Endothelial cell of umbilical vein (primary cell): ENCODE data around the gene EIF2B4. TPM values are rescaled to one million over a fixed set of nuclear protein-coding genes. Genes with fewer than 3 reads are reported as not detected.
"Not testable (repeated sequence)": the region's sequence is repeated elsewhere in the genome, so short reads cannot be mapped to it uniquely, and the experiment has no call there.

Experiments
- BruUV-seq: library from RNA; stranded (reverse); fragments of 400-500 nt; replicated peaks from 2 replicates; lab custom pipeline; 2021; lab: Mats Ljungman, UMichigan
- CTCF ChIA-PET: fragments of 300-600, 350-600 bp; sonication (Branson Sonifier 250); formaldehyde crosslinking; loops from one replicate; lab custom pipeline; 2021; ENCODE audit warnings: antibody characterized with exemption, inconsistent platforms; lab: Charles Lee
- POLR2A ChIA-PET: fragments of 300-600, 350-600 bp; sonication (Branson Sonifier 250); formaldehyde crosslinking; loops from one replicate; lab custom pipeline; 2021; ENCODE audit warnings: antibody characterized with exemption, inconsistent platforms; lab: Charles Lee
- DNase-seq: peaks from one replicate; pipeline ENCODE4 v3.0.0-alpha.2; 2011; ENCODE audit warnings: low read depth, low spot score
- FAIRE-seq: peaks from 2 replicates; lab custom pipeline; 2011; peaks lifted over from hg19 to GRCh38; lab: Jason Lieb, UNC
- H2AFZ ChIP-seq: 2 replicates; pipeline ENCODE4 v1.6.0; 2012; ENCODE audit warnings: low read depth, low read length, control low read depth, inconsistent platforms
- H3K27ac ChIP-seq: 2 replicates; pipeline ENCODE4 v1.5.1; 2011; ENCODE audit warnings: low read depth, mild to moderate bottlenecking, control low read depth, low read length, moderate library complexity; ENCODE audit not compliant: insufficient read depth
- H3K27me3 ChIP-seq, 2 experiments: 2 replicates each; pipeline versions ENCODE4 v1.6.0 to v1.6.1; 2011; ENCODE audit warnings: low read length in 2 of 2, mixed read lengths in 1 of 2; ENCODE audit not compliant: control insufficient read depth in 2 of 2, insufficient read depth in 2 of 2
- H3K36me3 ChIP-seq, 2 experiments: 2 replicates in 1 of 2; 3 replicates in 1 of 2; pipeline ENCODE4 v1.5.1; 2011; ENCODE audit warnings: low read length in 2 of 2, mild to moderate bottlenecking in 1 of 2, moderate library complexity in 1 of 2; ENCODE audit not compliant: control insufficient read depth in 2 of 2, insufficient read depth in 2 of 2; ENCODE audit errors: extremely low read depth in 1 of 2
- H3K4me1 ChIP-seq: 3 replicates; pipeline ENCODE4 v1.5.1; 2011; ENCODE audit warnings: mild to moderate bottlenecking, low read length; ENCODE audit not compliant: control insufficient read depth, insufficient read depth; ENCODE audit errors: extremely low read depth
- H3K4me2 ChIP-seq: 2 replicates; pipeline ENCODE4 v1.6.1; 2011; ENCODE audit warnings: low read length, control low read depth, mixed read lengths; ENCODE audit not compliant: insufficient read depth
- H3K4me3 ChIP-seq, 3 experiments: fragments of 200-600 bp in 1 of 3; sonication (generic), shearing (Covaris generic) in 1 of 3; replicated peaks in 1 of 3; 2 replicates each; pipeline ENCODE4 v1.5.1; 2011 to 2016; ENCODE audit warnings: control low read depth in 3 of 3, low read length in 3 of 3, mild to moderate bottlenecking in 2 of 3, inconsistent platforms in 1 of 3, low read depth in 1 of 3, moderate library complexity in 1 of 3; ENCODE audit not compliant: insufficient read depth in 1 of 3
- H3K79me2 ChIP-seq: 2 replicates; pipeline ENCODE4 v1.6.0; 2012; ENCODE audit warnings: low read length, inconsistent platforms; ENCODE audit not compliant: control insufficient read depth, insufficient read depth
- H3K9ac ChIP-seq: replicated peaks from 2 replicates; pipeline ENCODE3; 2011; ENCODE audit warnings: low read length, control low read depth; ENCODE audit not compliant: insufficient read depth; ENCODE audit errors: extremely low read depth
- H3K9me1 ChIP-seq: replicated peaks from 3 replicates; pipeline ENCODE4 v1.6.0; 2011; ENCODE audit warnings: mild to moderate bottlenecking, low read length; ENCODE audit not compliant: control insufficient read depth, insufficient read depth; ENCODE audit errors: extremely low read depth
- H3K9me3 ChIP-seq: replicated peaks from 2 replicates; pipeline ENCODE4 v1.5.1; 2012; ENCODE audit warnings: low read length, inconsistent platforms; ENCODE audit not compliant: control insufficient read depth, insufficient read depth
- H4K20me1 ChIP-seq: replicated peaks from 2 replicates; pipeline ENCODE3; 2011; ENCODE audit warnings: mild to moderate bottlenecking, low read length; ENCODE audit not compliant: control insufficient read depth, insufficient read depth; ENCODE audit errors: extremely low read depth
- EZH2 ChIP-seq: IDR thresholded peaks from 2 replicates; pipeline ENCODE4 v1.6.1; 2012; ENCODE audit warnings: borderline replicate concordance, low read depth, mild to moderate bottlenecking, moderate library complexity, low read length, inconsistent platforms; ENCODE audit not compliant: severe bottlenecking
- GATA2 ChIP-seq: IDR thresholded peaks from 2 replicates; pipeline ENCODE4 v1.7.0; 2011; ENCODE audit warnings: low read depth, mild to moderate bottlenecking, moderate library complexity, mixed read lengths, low read length; ENCODE audit not compliant: insufficient read length, insufficient read depth
- JUN ChIP-seq: IDR thresholded peaks from 2 replicates; pipeline ENCODE4 v1.6.1; 2011; ENCODE audit warnings: borderline replicate concordance, low read depth; ENCODE audit not compliant: insufficient read length, insufficient read depth
- MAX ChIP-seq: IDR thresholded peaks from 2 replicates; pipeline ENCODE4 v1.6.1; 2011; ENCODE audit not compliant: insufficient read depth, insufficient read length
- MYC ChIP-seq: IDR thresholded peaks from one replicate; pipeline ENCODE4 v1.6.1; 2011; ENCODE audit warnings: mild to moderate bottlenecking, low read depth, low read length
- POLR2A ChIP-seq: IDR thresholded peaks from 2 replicates; pipeline ENCODE4 v1.6.1; 2012; ENCODE audit warnings: low read depth, mild to moderate bottlenecking, control low read depth, low read length
- POLR2AphosphoS5 ChIP-seq: IDR thresholded peaks from 2 replicates; pipeline ENCODE4 v1.6.1; 2012; ENCODE audit warnings: low read depth, mild to moderate bottlenecking, control low read depth, low read length, moderate library complexity; ENCODE audit not compliant: insufficient read depth
- dilution Hi-C: fragments of 300-500 bp; cut with MboI; formaldehyde crosslinking; loops from one replicate; pipeline ENCODE4 v1.15.0; 2019; ENCODE audit warnings: low sequenced_read_pairs; ENCODE audit not compliant: extremely low pct_ligation_motif_present
- intact Hi-C: fragments of 100-400 bp; cut with micrococcal nuclease; formaldehyde crosslinking; loops from one replicate; pipeline ENCODE4 v1.10.0; 2022
- polyA plus RNA-seq, 4 experiments: library from polyadenylated mRNA; depleted of rRNA in 3 of 4; stranded (reverse) in 3 of 4; unstranded in 1 of 4; fragments of >200 nt; gene quantifications; 2 replicates each; pipeline versions ENCODE4 v1.2.1 to v1.2.3, GENCODE V29; 2011 to 2012; ENCODE audit warnings: missing spikeins in 1 of 4
- total RNA-seq: library from RNA; stranded (reverse); gene quantifications from 2 replicates; pipeline ENCODE4 v1.2.3, GENCODE V29; 2021

Gene EIF2B4
- total and polyA plus RNA-seq, 2 donors (not counting 3 experiments of a cell fraction or from before 2014, with no cell fraction given): 43.7 to 63.2 TPM

DNA sequence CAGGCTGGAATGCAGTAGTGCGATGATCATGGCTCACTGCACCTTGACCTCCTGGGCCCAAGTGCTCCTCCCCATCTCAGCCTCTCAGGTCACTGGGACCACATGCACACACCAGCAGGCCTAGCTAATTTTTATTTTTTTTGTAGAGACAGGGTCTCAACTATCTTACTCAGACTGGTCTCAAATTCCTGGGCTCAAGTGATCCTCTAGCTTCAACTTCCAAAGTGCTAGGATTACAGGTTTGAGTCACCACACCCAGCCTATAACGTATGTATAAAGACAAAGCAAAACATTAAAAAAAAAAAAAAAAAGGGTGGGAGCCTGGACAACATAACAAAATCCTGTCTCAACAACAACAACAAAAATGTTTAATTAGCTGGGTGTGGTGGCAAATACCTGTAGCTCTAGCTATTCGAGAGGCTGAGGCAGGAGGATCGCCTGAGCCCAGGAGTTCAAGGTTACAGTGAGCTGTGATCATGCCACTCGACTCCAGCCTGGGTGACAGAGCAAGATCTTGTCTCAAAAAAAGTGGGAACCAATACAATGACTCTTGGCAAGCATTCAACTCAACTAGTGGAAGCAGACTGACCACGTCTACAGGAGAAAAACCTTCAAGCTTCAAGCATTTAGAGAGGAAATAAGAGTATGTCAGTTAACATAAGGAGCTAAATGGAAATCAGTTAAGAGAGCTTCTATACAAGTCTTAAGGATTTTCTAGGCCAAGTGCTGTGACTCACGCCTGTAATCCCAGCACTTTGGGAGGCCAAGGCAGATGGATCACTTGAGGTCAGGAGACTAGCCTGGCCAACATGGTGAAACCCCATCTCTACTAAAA lies 16.2 kb downstream of the EIF2B4 start:
- FAIRE-seq (no peak), DNase-seq (no peak)
- Histone ChIP-seq H3K9me1 (no peaks in the 10 kb centered on the region), H3K27ac (no peak overlapping the region), H3K4me3 (no peak overlapping the region), H2AFZ (no peak overlapping the region), H3K9me3 (no peaks in the 10 kb centered on the region), H3K4me1 (peaks cover 16% of the 10 kb centered on the region), H3K27me3 (no peaks in the 10 kb centered on the region), H3K36me3 (no peaks in the 10 kb centered on the region), H4K20me1 (peaks cover 3% of the 10 kb centered on the region), H3K79me2 (peaks cover 78% of the 10 kb centered on the region), H3K9ac (no peak overlapping the region), H3K4me2 (no peak overlapping the region)
- dilution Hi-C loops (no loop called here), intact Hi-C loops (no loop called here)
- no TSS peak for BruUV-seq
- CTCF ChIA-PET: interaction anchor here (0.6 to 2.1 kb wide), 4 partner anchors 16 to 287 kb away, joined by 3 to 5 read pairs (median 4); partner anchors contain the start of gene EIF2B4
- TF ChIP-seq MYC (no peak), GATA2 (no peak), POLR2AphosphoS5 (no peak), JUN (no peak), EZH2 (no peak), POLR2A (no peak), MAX (no peak)
- POLR2A ChIA-PET: no interaction called here

- POLR2A ChIA-PET, H3K9me1 ChIP-seq, H4K20me1 ChIP-seq, H3K36me3 ChIP-seq, intact Hi-C loops, FAIRE-seq, H3K27me3 ChIP-seq, H3K4me2 ChIP-seq, H3K4me3 ChIP-seq, H3K27ac ChIP-seq, H2AFZ ChIP-seq, dilution Hi-C loops, H3K9me3 ChIP-seq, DNase-seq, BruUV-seq, H3K9ac ChIP-seq: not testable (repeated sequence)
- CTCF ChIA-PET: interaction anchor here (0.7 to 2.1 kb wide), 3 partner anchors 16 to 244 kb away, joined by 3 to 5 read pairs (median 4); partner anchors contain the start of gene EIF2B4
- Histone ChIP-seq H3K4me1 (peaks cover 16% of the 10 kb centered on the region), H3K79me2 (peaks cover 77% of the 10 kb centered on the region)
Measured at GRCh38 chr2:27353386-27353761, 16.8 kb downstream of the EIF2B4 start.
